Nephron (organoid): ENCODE data around the gene MFN2.

ENCODE experiments used
- H3K27ac Mint-ChIP-seq, 3 experiments: 2 replicates each; pipeline ENCODE4 v1.8.0; 2020; ENCODE audit warnings: mixed read lengths in 3 of 3, mild to moderate bottlenecking in 2 of 3, moderate library complexity in 1 of 3
- H3K27me3 Mint-ChIP-seq: 2 replicates; pipeline ENCODE4 v1.8.0; 2021; ENCODE audit warnings: low read depth, mild to moderate bottlenecking, moderate library complexity, mixed read lengths
- H3K36me3 Mint-ChIP-seq: 2 replicates; pipeline ENCODE4 v1.8.0; 2020; ENCODE audit warnings: low read depth, mixed read lengths
- H3K4me1 Mint-ChIP-seq: 2 replicates; pipeline ENCODE4 v1.8.0; 2020; ENCODE audit warnings: mixed read lengths
- H3K4me3 Mint-ChIP-seq, 3 experiments: 2 replicates each; pipeline ENCODE4 v1.8.0; 2020; ENCODE audit warnings: mild to moderate bottlenecking in 3 of 3, mixed read lengths in 3 of 3, moderate library complexity in 2 of 3
- H3K9me3 Mint-ChIP-seq: 2 replicates; pipeline ENCODE4 v1.8.0; 2020; ENCODE audit warnings: mixed read lengths
- TF ChIP-seq, protein P1 (sequence below), 3 experiments: fragments of 200-600 bp; sonication (generic); IDR thresholded peaks; one replicate each; pipeline ENCODE4 v1.5.0; 2021; ENCODE audit warnings: antibody characterized with exemption in 3 of 3; ENCODE audit not compliant: unreplicated experiment in 3 of 3

The MFN2 gene

DNA sequence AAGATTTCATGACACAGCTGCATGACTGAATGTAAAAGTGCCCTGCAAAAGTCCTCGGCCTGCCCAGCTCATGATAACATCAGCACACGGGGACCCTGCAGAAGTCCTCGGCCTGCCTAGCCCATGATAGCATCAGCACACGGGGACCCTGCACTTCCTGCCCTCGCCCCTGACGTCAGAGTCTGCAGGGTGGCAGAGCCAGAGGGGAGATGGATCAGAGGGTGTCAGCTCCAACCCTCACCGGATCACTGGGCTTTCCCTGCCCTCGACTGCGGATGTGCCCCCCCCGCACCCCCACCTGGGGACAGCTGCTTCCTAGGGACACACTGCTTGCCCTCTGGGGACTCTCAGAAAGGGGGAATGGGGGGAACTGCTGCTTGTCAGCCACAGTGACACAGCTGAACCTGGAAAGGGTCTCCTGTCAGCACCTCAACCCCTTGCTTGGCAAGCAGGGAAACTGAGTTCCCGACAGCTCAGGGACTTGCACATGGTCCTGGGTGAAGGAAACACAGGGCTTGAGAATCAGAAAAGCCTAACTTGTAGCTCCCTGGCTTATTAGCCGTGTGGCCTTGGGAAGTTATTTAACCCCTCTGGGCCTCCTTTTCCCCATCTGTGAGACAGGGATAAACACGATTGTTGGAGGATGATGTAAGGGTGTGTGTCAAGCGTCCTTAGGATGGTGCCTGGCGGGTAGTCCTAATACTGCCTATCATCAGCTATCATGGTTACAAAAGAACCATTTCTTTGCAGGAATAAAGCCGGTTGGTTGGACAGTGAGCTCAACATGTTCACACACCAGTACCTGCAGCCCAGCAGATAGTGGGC, 30.7 kb downstream of the MFN2 start:
- peaks cover 23% of the 10 kb centered on the region for H3K4me1 Mint-ChIP-seq
- TF ChIP-seq, protein P1, sequence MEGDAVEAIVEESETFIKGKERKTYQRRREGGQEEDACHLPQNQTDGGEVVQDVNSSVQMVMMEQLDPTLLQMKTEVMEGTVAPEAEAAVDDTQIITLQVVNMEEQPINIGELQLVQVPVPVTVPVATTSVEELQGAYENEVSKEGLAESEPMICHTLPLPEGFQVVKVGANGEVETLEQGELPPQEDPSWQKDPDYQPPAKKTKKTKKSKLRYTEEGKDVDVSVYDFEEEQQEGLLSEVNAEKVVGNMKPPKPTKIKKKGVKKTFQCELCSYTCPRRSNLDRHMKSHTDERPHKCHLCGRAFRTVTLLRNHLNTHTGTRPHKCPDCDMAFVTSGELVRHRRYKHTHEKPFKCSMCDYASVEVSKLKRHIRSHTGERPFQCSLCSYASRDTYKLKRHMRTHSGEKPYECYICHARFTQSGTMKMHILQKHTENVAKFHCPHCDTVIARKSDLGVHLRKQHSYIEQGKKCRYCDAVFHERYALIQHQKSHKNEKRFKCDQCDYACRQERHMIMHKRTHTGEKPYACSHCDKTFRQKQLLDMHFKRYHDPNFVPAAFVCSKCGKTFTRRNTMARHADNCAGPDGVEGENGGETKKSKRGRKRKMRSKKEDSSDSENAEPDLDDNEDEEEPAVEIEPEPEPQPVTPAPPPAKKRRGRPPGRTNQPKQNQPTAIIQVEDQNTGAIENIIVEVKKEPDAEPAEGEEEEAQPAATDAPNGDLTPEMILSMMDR (IDR thresholded peaks at IDR 0.05; ENCODE audit: unreplicated experiment in 3 of 3): no peak

GRCh38 chr1:12011998-12012397, 31.8 kb downstream of the MFN2 start:
- Mint-ChIP-seq H3K4me1 (peaks cover 23% of the 10 kb centered on the region), H3K4me3 (no peak overlapping the region), H3K9me3 (no peaks in the 10 kb centered on the region), H3K36me3 (peaks cover 63% of the 10 kb centered on the region), H3K27me3 (no peaks in the 10 kb centered on the region), H3K27ac (peak overlapping the region in 1 of 3 experiments; percentile 52)
- TF ChIP-seq, protein P1 (IDR thresholded peaks at IDR 0.05; ENCODE audit: unreplicated experiment in 3 of 3): no peak

More for the DNA sequence above, 30.7 kb downstream of the MFN2 start:
- Mint-ChIP-seq H3K27ac (no peak overlapping the region), H3K4me3 (no peak overlapping the region), H3K27me3 (no peaks in the 10 kb centered on the region), H3K36me3 (peaks cover 74% of the 10 kb centered on the region), H3K9me3 (no peaks in the 10 kb centered on the region)

DNA sequence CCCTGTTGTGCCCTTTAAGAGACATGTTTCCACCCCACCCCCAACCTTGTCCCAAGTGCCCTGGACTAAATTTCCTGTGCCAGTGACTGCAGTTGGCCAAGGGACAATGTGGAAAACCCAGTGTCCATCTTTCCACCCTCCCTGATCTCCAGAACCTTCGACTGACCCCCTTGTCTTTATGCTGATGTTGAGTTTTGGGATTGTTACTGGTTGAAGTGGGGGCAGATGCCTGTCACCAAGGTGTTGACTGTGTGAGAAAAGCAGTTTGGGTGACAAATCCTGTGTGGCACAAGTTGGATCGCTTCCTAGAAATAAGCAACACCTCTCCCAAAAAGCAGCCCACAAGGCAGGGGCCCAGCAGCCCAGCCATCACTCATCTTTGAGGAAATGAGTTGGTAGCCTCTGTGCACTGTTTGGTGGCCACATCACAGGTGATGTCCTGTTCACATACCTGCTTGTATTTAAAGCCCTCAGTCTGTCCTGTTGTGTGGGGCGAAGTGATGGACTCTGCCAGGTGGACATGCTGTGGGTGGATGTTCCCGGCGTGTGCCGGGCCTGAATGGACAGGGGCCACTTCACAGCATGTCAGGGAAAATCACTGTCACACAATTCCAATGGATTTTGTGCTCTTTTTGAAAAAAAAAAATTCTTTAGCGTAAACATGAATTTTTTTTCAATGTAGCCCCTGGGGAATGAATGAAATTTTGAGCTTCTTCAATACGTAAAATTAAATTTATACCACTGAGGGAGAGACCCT, 32.5 kb downstream of the MFN2 start:
- TF ChIP-seq, protein P1 (IDR thresholded peaks at IDR 0.05; ENCODE audit: unreplicated experiment in 3 of 3): no peak

GRCh38 chr1:12014141-12014991, 34.1 kb downstream of the MFN2 start:
- Mint-ChIP-seq H3K4me3 (no peak overlapping the region), H3K27me3 (no peaks in the 10 kb centered on the region), H3K9me3 (no peaks in the 10 kb centered on the region), H3K36me3 (peaks cover 45% of the 10 kb centered on the region), H3K27ac (peak overlapping the region; percentile 47 to 78 (median 72)), H3K4me1 (peaks cover 23% of the 10 kb centered on the region)
- TF ChIP-seq, protein P1 (IDR thresholded peaks at IDR 0.05; ENCODE audit: unreplicated experiment in 3 of 3): no peak

More for the DNA sequence above, 32.5 kb downstream of the MFN2 start:
- H3K4me1 Mint-ChIP-seq: peaks cover 23% of the 10 kb centered on the region
- no peaks in the 10 kb centered on the region for H3K27me3 Mint-ChIP-seq
- H3K27ac Mint-ChIP-seq: peak overlapping the region; percentile 61 to 73 (median 62)
- H3K36me3 Mint-ChIP-seq: peaks cover 56% of the 10 kb centered on the region
- H3K4me3 Mint-ChIP-seq: no peak overlapping the region
- no peaks in the 10 kb centered on the region for H3K9me3 Mint-ChIP-seq

- Mint-ChIP-seq H3K27me3 (no peaks in the 10 kb centered on the region), H3K4me3 (no peak overlapping the region), H3K36me3 (peaks cover 38% of the 10 kb centered on the region), H3K27ac (peak overlapping the region in 2 of 3 experiments; percentile 47 to 72), H3K4me1 (peaks cover 23% of the 10 kb centered on the region), H3K9me3 (no peaks in the 10 kb centered on the region)
- TF ChIP-seq, protein P1 (IDR thresholded peaks at IDR 0.05; ENCODE audit: unreplicated experiment in 3 of 3): no peak
Measured at GRCh38 chr1:12015001-12015491, 34.8 kb downstream of the MFN2 start.
